Vagina (tissue), 2 donors: ENCODE results near the gene VPS9D1. TPM values are rescaled to one million over a fixed set of nuclear protein-coding genes. Genes with fewer than 3 reads are reported as not detected.

ENCODE experiments used
- DNase-seq, 2 donors: peaks; one replicate each; pipeline ENCODE4 v3.0.0-alpha.2; 2017; ENCODE audit errors: extremely low spot score in 2 of 2
- H3K27ac ChIP-seq: fragments of 200-600 bp; sonication (generic); one replicate; pipeline ENCODE4 v1.5.1; 2019
- H3K27me3 ChIP-seq: fragments of 200-600 bp; sonication (generic); one replicate; pipeline ENCODE4 v1.5.1; 2019
- H3K36me3 ChIP-seq, 2 donors: fragments of 200-600 bp; sonication (generic); one replicate each; pipeline ENCODE4 v1.5.1; 2017 to 2019
- H3K4me1 ChIP-seq: fragments of 200-600 bp; sonication (generic); one replicate; pipeline ENCODE4 v1.5.1; 2019
- H3K4me3 ChIP-seq, 2 donors: fragments of 200-600 bp; sonication (generic); 1 replicate in 1 of 2; 2 replicates in 1 of 2; pipeline ENCODE4 v1.5.1; 2016 to 2019
- H3K9me3 ChIP-seq: fragments of 200-600 bp; sonication (generic); one replicate; pipeline ENCODE4 v1.5.1; 2019
- POLR2A ChIP-seq, 2 donors: fragments of 450-650 bp; IDR thresholded peaks; one replicate each; pipeline ENCODE4 v1.6.1; 2017; ENCODE audit warnings: antibody characterized with exemption in 2 of 2, mild to moderate bottlenecking in 2 of 2, moderate library complexity in 2 of 2
- POLR2AphosphoS5 ChIP-seq, 2 donors: sonication (generic); formaldehyde crosslinking; IDR thresholded peaks; one replicate each; pipeline ENCODE4 v1.9.0; 2017; ENCODE audit warnings: antibody characterized with exemption in 2 of 2, mild to moderate bottlenecking in 2 of 2, low read depth in 1 of 2; ENCODE audit not compliant: insufficient read depth in 1 of 2
- intact Hi-C: fragments of 100-400 bp; cut with DNase I; formaldehyde crosslinking; loops from one replicate; pipeline ENCODE4 v1.15.1; 2023
- total RNA-seq: library from RNA; depleted of rRNA; stranded (reverse); fragments of >200 nt; gene quantifications from one replicate; pipeline ENCODE4 v1.2.3, GENCODE V29; 2016
- TF ChIP-seq, protein P1 (sequence below), 3 experiments: fragments of 450-650 bp in 2 of 3; fragments of 200-600 bp in 1 of 3; sonication (generic) in 1 of 3; IDR thresholded peaks; one replicate each; pipeline ENCODE4 v1.5.1; 2017 to 2019; ENCODE audit warnings: antibody characterized with exemption in 3 of 3, mild to moderate bottlenecking in 2 of 3, moderate library complexity in 2 of 3

VPS9D1 gene
- total RNA-seq, 1 donor from 2014 or later: 10.1 TPM

DNA sequence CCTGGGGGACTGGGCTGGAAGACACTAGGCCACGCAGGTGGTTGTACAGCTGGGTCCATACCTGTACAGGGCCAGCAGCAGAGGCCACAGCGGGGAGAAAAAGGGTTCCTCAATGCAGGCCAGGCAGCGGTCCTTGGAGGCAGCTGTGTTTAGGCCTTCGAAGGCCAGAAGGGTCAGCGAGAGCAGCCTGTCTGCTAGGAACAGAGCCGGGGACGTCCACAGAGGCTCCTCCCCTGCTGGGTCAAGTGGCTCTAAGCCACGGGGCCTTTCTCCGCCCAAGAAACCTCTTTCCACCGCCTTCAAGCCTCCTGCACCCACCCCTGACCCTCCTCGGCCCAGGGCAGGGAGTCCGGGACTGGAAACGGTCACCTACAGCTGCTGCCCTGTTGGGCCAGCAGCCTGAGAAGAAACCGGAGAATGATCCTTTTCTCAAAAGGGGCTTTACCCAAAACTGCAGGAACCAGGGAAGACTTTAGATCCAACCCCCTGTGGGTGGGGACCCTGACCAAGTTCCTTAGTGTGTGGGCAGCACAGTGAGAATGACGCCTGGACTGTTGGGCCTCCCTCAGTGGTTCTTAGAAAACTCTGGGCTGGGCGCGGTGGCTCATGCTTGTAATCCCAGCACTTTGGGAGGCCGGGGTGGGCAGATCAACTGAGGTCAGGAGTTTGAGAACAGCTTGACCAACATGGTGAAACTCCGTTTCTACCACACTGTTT, 10.8 kb downstream of the VPS9D1 start:
- DNase-seq: no peak
- TF ChIP-seq POLR2AphosphoS5 (IDR thresholded peaks at IDR 0.05; ENCODE audit: insufficient read depth in 1 of 2, low read depth in 1 of 2) (no peak), POLR2A (IDR thresholded peaks at IDR 0.05) (no peak)
- TF ChIP-seq, protein P1, sequence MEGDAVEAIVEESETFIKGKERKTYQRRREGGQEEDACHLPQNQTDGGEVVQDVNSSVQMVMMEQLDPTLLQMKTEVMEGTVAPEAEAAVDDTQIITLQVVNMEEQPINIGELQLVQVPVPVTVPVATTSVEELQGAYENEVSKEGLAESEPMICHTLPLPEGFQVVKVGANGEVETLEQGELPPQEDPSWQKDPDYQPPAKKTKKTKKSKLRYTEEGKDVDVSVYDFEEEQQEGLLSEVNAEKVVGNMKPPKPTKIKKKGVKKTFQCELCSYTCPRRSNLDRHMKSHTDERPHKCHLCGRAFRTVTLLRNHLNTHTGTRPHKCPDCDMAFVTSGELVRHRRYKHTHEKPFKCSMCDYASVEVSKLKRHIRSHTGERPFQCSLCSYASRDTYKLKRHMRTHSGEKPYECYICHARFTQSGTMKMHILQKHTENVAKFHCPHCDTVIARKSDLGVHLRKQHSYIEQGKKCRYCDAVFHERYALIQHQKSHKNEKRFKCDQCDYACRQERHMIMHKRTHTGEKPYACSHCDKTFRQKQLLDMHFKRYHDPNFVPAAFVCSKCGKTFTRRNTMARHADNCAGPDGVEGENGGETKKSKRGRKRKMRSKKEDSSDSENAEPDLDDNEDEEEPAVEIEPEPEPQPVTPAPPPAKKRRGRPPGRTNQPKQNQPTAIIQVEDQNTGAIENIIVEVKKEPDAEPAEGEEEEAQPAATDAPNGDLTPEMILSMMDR (IDR thresholded peaks at IDR 0.05): no peak
- H3K27ac ChIP-seq: no peak overlapping the region
- H3K27me3 ChIP-seq: no peaks in the 10 kb centered on the region
- no peaks in the 10 kb centered on the region for H3K36me3 ChIP-seq
- intact Hi-C loops: loop anchor here (10.0 kb wide), 1 partner anchor 155 kb away; no protein-coding TSS in a partner anchor
- H3K4me1 ChIP-seq: peaks cover 16% of the 10 kb centered on the region
- H3K4me3 ChIP-seq: no peak overlapping the region
- H3K9me3 ChIP-seq: no peaks in the 10 kb centered on the region

DNA sequence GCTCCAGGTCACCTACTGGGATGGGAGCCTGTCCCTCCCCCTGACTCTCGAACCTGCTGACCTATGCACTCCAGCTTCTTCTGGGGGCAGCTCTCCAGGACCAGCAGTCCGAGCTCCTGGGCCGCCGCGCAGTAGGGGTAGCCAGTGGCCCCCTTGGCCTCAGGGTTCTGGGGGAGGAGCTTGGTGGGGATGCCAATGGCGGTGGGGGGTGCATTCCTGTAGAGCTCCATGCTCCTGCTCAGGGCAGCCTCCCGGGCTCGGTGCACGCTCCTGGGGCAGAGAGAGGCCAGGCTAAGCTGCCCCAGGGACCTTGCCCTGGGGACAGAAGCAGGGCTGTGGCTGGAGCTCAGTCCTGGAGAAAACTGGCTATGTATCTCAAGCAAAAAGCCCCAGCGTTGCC, 11.5 kb downstream of the VPS9D1 start:
- H3K27me3 ChIP-seq: no peaks in the 10 kb centered on the region
- intact Hi-C loops: loop anchor here (10.0 kb wide), 1 partner anchor 156 kb away; no protein-coding TSS in a partner anchor
- no peaks in the 10 kb centered on the region for H3K36me3 ChIP-seq
- no peak for DNase-seq
- no peak overlapping the region for H3K4me3 ChIP-seq
- H3K9me3 ChIP-seq: no peaks in the 10 kb centered on the region
- no peak overlapping the region for H3K27ac ChIP-seq
- TF ChIP-seq POLR2A (IDR thresholded peaks at IDR 0.05): no peak
- TF ChIP-seq, protein P1 (IDR thresholded peaks at IDR 0.05): no peak
- no peak for TF ChIP-seq POLR2AphosphoS5 (IDR thresholded peaks at IDR 0.05; ENCODE audit: insufficient read depth in 1 of 2, low read depth in 1 of 2)
- peaks cover 16% of the 10 kb centered on the region for H3K4me1 ChIP-seq

DNA sequence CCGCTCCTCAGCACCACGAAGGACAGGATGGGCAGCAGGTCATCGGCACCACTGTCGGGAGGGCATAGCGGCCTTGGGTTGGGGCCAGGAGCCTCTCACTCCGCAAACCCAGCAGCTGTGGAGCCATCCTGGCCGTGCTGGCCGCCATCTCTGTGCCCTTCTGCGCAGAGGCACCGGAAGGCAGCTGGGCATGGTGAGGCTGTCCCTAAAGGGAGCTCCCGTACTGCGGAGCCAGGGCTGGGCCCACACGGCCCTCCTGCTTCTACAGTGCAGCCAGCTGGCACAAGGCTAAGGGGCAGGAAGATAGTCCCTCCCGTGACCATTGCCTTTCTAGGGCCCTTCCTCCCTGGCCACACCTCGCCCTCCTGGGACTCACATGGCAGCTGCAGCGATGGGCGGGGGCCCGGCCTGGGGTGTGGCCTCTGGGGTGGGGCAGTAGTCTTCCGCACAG, 12.2 kb downstream of the VPS9D1 start:
- Histone ChIP-seq H3K36me3 (no peaks in the 10 kb centered on the region), H3K4me1 (peaks cover 16% of the 10 kb centered on the region), H3K4me3 (no peak overlapping the region), H3K27ac (no peak overlapping the region), H3K27me3 (no peaks in the 10 kb centered on the region), H3K9me3 (no peaks in the 10 kb centered on the region)
- DNase-seq: no peak
- intact Hi-C loops: loop anchor here (10.0 kb wide), 1 partner anchor 156 kb away; no protein-coding TSS in a partner anchor
- no peak for TF ChIP-seq POLR2AphosphoS5 (IDR thresholded peaks at IDR 0.05; ENCODE audit: insufficient read depth in 1 of 2, low read depth in 1 of 2)
- TF ChIP-seq POLR2A (IDR thresholded peaks at IDR 0.05): no peak
- TF ChIP-seq, protein P1 (IDR thresholded peaks at IDR 0.05): no peak

DNA sequence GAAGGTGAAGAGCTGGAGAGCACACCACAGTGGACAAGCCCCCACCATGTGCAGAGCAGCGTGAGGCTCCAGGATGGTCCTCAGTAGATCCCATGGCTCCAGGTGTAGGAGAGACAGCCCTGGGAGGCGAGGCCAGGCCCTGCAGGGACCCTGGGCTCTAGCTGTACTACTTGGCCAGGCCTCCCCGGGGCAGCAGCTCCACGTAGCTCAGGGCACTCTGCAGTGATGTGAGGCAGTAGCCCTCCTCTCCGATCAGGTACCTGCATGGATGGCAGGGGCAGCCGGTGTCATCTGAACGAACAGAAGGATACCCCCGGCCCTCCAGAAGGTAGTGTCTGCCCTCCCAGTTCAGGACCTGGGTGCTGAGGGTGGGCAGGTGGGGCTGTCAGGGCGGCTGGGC, 13.0 kb downstream of the VPS9D1 start:
- peaks cover 16% of the 10 kb centered on the region for H3K4me1 ChIP-seq
- TF ChIP-seq POLR2AphosphoS5 (IDR thresholded peaks at IDR 0.05; ENCODE audit: insufficient read depth in 1 of 2, low read depth in 1 of 2): no peak
- TF ChIP-seq POLR2A (IDR thresholded peaks at IDR 0.05): no peak
- TF ChIP-seq, protein P1 (IDR thresholded peaks at IDR 0.05): no peak
- no peaks in the 10 kb centered on the region for H3K27me3 ChIP-seq
- no peaks in the 10 kb centered on the region for H3K36me3 ChIP-seq
- H3K9me3 ChIP-seq: no peaks in the 10 kb centered on the region
- DNase-seq: no peak
- H3K27ac ChIP-seq: no peak overlapping the region
- intact Hi-C loops: loop anchor here (10.0 kb wide), 1 partner anchor 157 kb away; no protein-coding TSS in a partner anchor
- H3K4me3 ChIP-seq: no peak overlapping the region
